Skeletal muscle tissue (tissue), 4 donors: Measurements from ENCODE around the gene AFAP1. TPM values are rescaled to one million over a fixed set of nuclear protein-coding genes. Genes with fewer than 3 reads are reported as not detected.
A peak's percentile ranks its signal among the peaks of the same experiment; 100 is the strongest.

Experiments used
- H3K27ac ChIP-seq: one replicate; pipeline ENCODE4 v1.7.0; 2013; ENCODE audit warnings: mild to moderate bottlenecking, low read depth, low read length, inconsistent platforms
- H3K27me3 ChIP-seq, 3 donors: one replicate each; pipeline ENCODE4 v1.7.0; 2013; ENCODE audit warnings: low read length in 3 of 3; ENCODE audit not compliant: control insufficient read depth in 3 of 3, insufficient read depth in 3 of 3
- H3K36me3 ChIP-seq, 3 donors: one replicate each; pipeline ENCODE4 v1.7.0; 2013; ENCODE audit warnings: low read length in 3 of 3; ENCODE audit not compliant: control insufficient read depth in 3 of 3, insufficient read depth in 3 of 3
- H3K4me1 ChIP-seq, 3 donors: one replicate each; pipeline ENCODE4 v1.7.0; 2013; ENCODE audit warnings: low read length in 3 of 3, mild to moderate bottlenecking in 3 of 3; ENCODE audit not compliant: control insufficient read depth in 3 of 3, insufficient read depth in 3 of 3
- H3K4me3 ChIP-seq, 3 donors: one replicate each; pipeline ENCODE4 v1.7.0; 2013; ENCODE audit warnings: low read length in 3 of 3
- H3K9ac ChIP-seq, 3 donors: one replicate each; pipeline ENCODE4 v1.7.0; 2013; ENCODE audit warnings: low read length in 3 of 3, mild to moderate bottlenecking in 3 of 3, moderate library complexity in 2 of 3, low read depth in 1 of 3
- H3K9me3 ChIP-seq, 3 donors: one replicate each; pipeline ENCODE4 v1.7.0; 2013; ENCODE audit warnings: low read length in 3 of 3; ENCODE audit not compliant: control insufficient read depth in 3 of 3
- total RNA-seq: library from RNA; depleted of rRNA; stranded (reverse); fragments of >200 nt; gene quantifications from one replicate; pipeline ENCODE4 v1.2.3, GENCODE V29; 2014
- donor health status: Osteomylitis.

AFAP1 gene
- total RNA-seq, 1 donor from 2014 or later = 29.2 TPM

- peaks cover 13 to 15% (median 15%) of the 10 kb centered on the region in 3 donors for H3K4me1 ChIP-seq
- H3K9ac ChIP-seq = no peak overlapping the region
- H3K9me3 ChIP-seq = no peaks in the 10 kb centered on the region
- no peaks in the 10 kb centered on the region for H3K27me3 ChIP-seq
- H3K27ac ChIP-seq = peak overlapping the region; percentile 9
- no peak overlapping the region for H3K4me3 ChIP-seq
- H3K36me3 ChIP-seq = peaks cover 0 to 8% (median 8%) of the 10 kb centered on the region in 3 donors
These were observed 98.6 kb downstream of the AFAP1 start for GRCh38 chr4:7841071-7841470.

- Histone ChIP-seq H3K36me3 (peaks cover 0 to 8% (median 8%) of the 10 kb centered on the region in 3 donors), H3K27ac (no peak overlapping the region), H3K9ac (no peak overlapping the region), H3K9me3 (no peaks in the 10 kb centered on the region), H3K4me3 (no peak overlapping the region), H3K27me3 (no peaks in the 10 kb centered on the region), H3K4me1 (peaks cover 12 to 15% (median 15%) of the 10 kb centered on the region in 3 donors)
These were observed 99.8 kb downstream of the AFAP1 start for GRCh38 chr4:7839856-7840255.

- Histone ChIP-seq H3K9me3 (no peaks in the 10 kb centered on the region), H3K27me3 (no peaks in the 10 kb centered on the region), H3K27ac (no peak overlapping the region), H3K4me1 (peaks cover 0 to 5% (median 0%) of the 10 kb centered on the region in 3 donors), H3K9ac (no peak overlapping the region), H3K4me3 (no peak overlapping the region), H3K36me3 (peaks cover 0 to 8% (median 8%) of the 10 kb centered on the region in 3 donors)
These were observed 101.4 kb downstream of the AFAP1 start for GRCh38 chr4:7838136-7838782.

GRCh38 chr4:7837597-7838135 is 102.0 kb downstream of the AFAP1 start:
- no peaks in the 10 kb centered on the region for H3K4me1 ChIP-seq

GRCh38 chr4:7831858-7832730 is 107.6 kb downstream of the AFAP1 start:
- H3K27me3 ChIP-seq = no peaks in the 10 kb centered on the region
- H3K27ac ChIP-seq = peak overlapping the region; percentile 97
- peak overlapping the region; percentile 34 to 61 (median 57) for H3K4me3 ChIP-seq
- peak overlapping the region in 2 of 3 donors; percentile 72 to 82 for H3K9ac ChIP-seq
- H3K36me3 ChIP-seq = peaks cover 0 to 1% (median 0%) of the 10 kb centered on the region in 3 donors
- peaks cover 34 to 40% (median 37%) of the 10 kb centered on the region in 3 donors for H3K4me1 ChIP-seq
- no peaks in the 10 kb centered on the region for H3K9me3 ChIP-seq

More at GRCh38 chr4:7837597-7838135, 102.0 kb downstream of the AFAP1 start:
- no peak overlapping the region for H3K9ac ChIP-seq
- no peaks in the 10 kb centered on the region for H3K27me3 ChIP-seq
- H3K36me3 ChIP-seq = peaks cover 0 to 8% (median 8%) of the 10 kb centered on the region in 3 donors
- H3K9me3 ChIP-seq = no peaks in the 10 kb centered on the region
- no peak overlapping the region for H3K27ac ChIP-seq
- no peak overlapping the region for H3K4me3 ChIP-seq

- H3K4me1 ChIP-seq = peaks cover 34 to 40% (median 37%) of the 10 kb centered on the region in 3 donors
- no peaks in the 10 kb centered on the region for H3K27me3 ChIP-seq
- H3K27ac ChIP-seq = peak overlapping the region; percentile 97
- H3K9ac ChIP-seq = peak overlapping the region; percentile 66 to 82 (median 72)
- no peaks in the 10 kb centered on the region for H3K9me3 ChIP-seq
- H3K4me3 ChIP-seq = peak overlapping the region; percentile 34 to 61 (median 57)
- no peaks in the 10 kb centered on the region for H3K36me3 ChIP-seq
These were observed 108.3 kb downstream of the AFAP1 start for GRCh38 chr4:7831330-7831729.

- H3K27ac ChIP-seq = peak overlapping the region; percentile 97
- H3K27me3 ChIP-seq = no peaks in the 10 kb centered on the region
- no peaks in the 10 kb centered on the region for H3K36me3 ChIP-seq
- peak overlapping the region; percentile 47 to 82 (median 66) for H3K9ac ChIP-seq
- peaks cover 34 to 40% (median 37%) of the 10 kb centered on the region in 3 donors for H3K4me1 ChIP-seq
- H3K4me3 ChIP-seq = peak overlapping the region in 1 of 3 donors; percentile 41
- no peaks in the 10 kb centered on the region for H3K9me3 ChIP-seq
These were observed 108.9 kb downstream of the AFAP1 start for GRCh38 chr4:7830747-7831146.

- Histone ChIP-seq H3K9ac (no peak overlapping the region), H3K4me1 (peaks cover 34 to 40% (median 37%) of the 10 kb centered on the region in 3 donors), H3K27ac (peak overlapping the region; percentile 97), H3K9me3 (no peaks in the 10 kb centered on the region), H3K36me3 (no peaks in the 10 kb centered on the region), H3K27me3 (no peaks in the 10 kb centered on the region), H3K4me3 (no peak overlapping the region)
These were observed 109.7 kb downstream of the AFAP1 start for GRCh38 chr4:7829652-7830580.

GRCh38 chr4:7828793-7829301 is 110.8 kb downstream of the AFAP1 start:
- Histone ChIP-seq H3K36me3 (no peaks in the 10 kb centered on the region), H3K9me3 (no peaks in the 10 kb centered on the region), H3K4me1 (peaks cover 41 to 49% (median 41%) of the 10 kb centered on the region in 3 donors), H3K4me3 (peak overlapping the region in 1 of 3 donors; percentile 38), H3K27me3 (no peaks in the 10 kb centered on the region), H3K9ac (peak overlapping the region in 1 of 3 donors; percentile 43), H3K27ac (peak overlapping the region; percentile 97)
